DND-41 (cell line): ENCODE results near the gene ADARB2.
"Not testable (repeated sequence)": the region's sequence is repeated elsewhere in the genome, so short reads cannot be mapped to it uniquely, and the experiment has no call there.

Experiments
- EZH2 ChIP-seq: IDR thresholded peaks from 3 replicates; pipeline ENCODE4 v1.6.1; 2012; ENCODE audit warnings: borderline replicate concordance, low read depth, mild to moderate bottlenecking, moderate library complexity, low read length, inconsistent platforms; ENCODE audit not compliant: severe bottlenecking
- TF ChIP-seq, protein P1 (sequence below): IDR thresholded peaks from 2 replicates; pipeline ENCODE4 v1.5.1; 2012; ENCODE audit warnings: borderline replicate concordance, low read length, moderate library complexity, mild to moderate bottlenecking; ENCODE audit not compliant: poor library complexity, severe bottlenecking; ENCODE audit errors: extremely low read depth

GRCh38 chr10:1161315-1161673 lies 576.0 kb downstream of the ADARB2 start:
- TF ChIP-seq, protein P1, sequence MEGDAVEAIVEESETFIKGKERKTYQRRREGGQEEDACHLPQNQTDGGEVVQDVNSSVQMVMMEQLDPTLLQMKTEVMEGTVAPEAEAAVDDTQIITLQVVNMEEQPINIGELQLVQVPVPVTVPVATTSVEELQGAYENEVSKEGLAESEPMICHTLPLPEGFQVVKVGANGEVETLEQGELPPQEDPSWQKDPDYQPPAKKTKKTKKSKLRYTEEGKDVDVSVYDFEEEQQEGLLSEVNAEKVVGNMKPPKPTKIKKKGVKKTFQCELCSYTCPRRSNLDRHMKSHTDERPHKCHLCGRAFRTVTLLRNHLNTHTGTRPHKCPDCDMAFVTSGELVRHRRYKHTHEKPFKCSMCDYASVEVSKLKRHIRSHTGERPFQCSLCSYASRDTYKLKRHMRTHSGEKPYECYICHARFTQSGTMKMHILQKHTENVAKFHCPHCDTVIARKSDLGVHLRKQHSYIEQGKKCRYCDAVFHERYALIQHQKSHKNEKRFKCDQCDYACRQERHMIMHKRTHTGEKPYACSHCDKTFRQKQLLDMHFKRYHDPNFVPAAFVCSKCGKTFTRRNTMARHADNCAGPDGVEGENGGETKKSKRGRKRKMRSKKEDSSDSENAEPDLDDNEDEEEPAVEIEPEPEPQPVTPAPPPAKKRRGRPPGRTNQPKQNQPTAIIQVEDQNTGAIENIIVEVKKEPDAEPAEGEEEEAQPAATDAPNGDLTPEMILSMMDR, result not testable (repeated sequence)
- TF ChIP-seq EZH2, result not testable (repeated sequence)
